ENCODE data around the gene ENOX2. TPM values are rescaled to one million over a fixed set of nuclear protein-coding genes. Genes with fewer than 3 reads are reported as not detected.
"Not testable (repeated sequence)": the region's sequence is repeated elsewhere in the genome, so short reads cannot be mapped to it uniquely, and the experiment has no call there.

ENOX2 gene
- polyA plus RNA-seq, 1 donor (not counting 4 experiments of a cell fraction or from before 2014, with no cell fraction given): 24.5 TPM

DNA sequence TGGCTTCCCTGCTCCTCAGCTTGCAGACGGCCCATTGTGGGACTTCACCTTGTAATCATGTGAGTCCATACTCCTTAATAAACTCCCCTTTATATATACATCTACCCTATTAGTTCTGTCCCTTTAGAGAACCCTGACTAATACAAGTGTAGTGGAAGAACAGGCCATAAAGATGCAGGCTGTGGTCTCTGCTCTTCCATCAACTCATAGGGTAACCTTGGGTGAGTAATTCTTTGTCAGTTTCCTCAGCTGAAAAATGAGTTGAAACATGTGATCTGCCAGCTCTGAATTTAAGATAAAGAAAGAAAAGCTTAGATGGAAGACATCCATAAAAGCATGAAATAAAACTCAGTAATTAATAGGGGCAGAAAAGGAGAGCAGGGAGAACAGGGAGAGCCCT, 103.6 kb downstream of the ENOX2 start:
- no peaks in the 10 kb centered on the region for H4K20me1 ChIP-seq (ENCODE audit: control insufficient read depth, extremely low read depth, insufficient read depth, low read length)
- peaks cover 0 to 2% of the 10 kb centered on the region in 2 experiments for H3K36me3 ChIP-seq (ENCODE audit: control insufficient read depth in 2 of 2, extremely low read depth in 1 of 2, insufficient read depth in 2 of 2, low read length in 2 of 2)
- H3K9me1 ChIP-seq (ENCODE audit: control insufficient read depth, extremely low read depth, insufficient read depth, low read length): no peaks in the 10 kb centered on the region
- no peak overlapping the region for H3K4me3 ChIP-seq (ENCODE audit: control insufficient read depth in 2 of 3, extremely low read depth in 1 of 3, insufficient read depth in 2 of 3, low read depth in 1 of 3, low read length in 3 of 3)
- DNase-seq (ENCODE audit: low read depth, low spot score) (no peak), FAIRE-seq (no peak)
- no peak overlapping the region for H2AFZ ChIP-seq (ENCODE audit: control insufficient read depth, low read length)
- no peaks in the 10 kb centered on the region for H3K27me3 ChIP-seq (ENCODE audit: control insufficient read depth, extremely low read depth, insufficient read depth, low read length)
- TF ChIP-seq EZH2 (IDR thresholded peaks at IDR 0.05; ENCODE audit: low read length): no peak
- dilution Hi-C loops (cut with MboI; ENCODE audit: extremely low pct_ligation_motif_present, low sequenced_read_pairs): no loop called here
- H3K27ac ChIP-seq (ENCODE audit: control insufficient read depth, insufficient read depth, low read length): no peak overlapping the region
- peaks cover 5% of the 10 kb centered on the region for H3K4me1 ChIP-seq (ENCODE audit: control insufficient read depth, extremely low read depth, insufficient read depth, low read length)
- no peaks in the 10 kb centered on the region for H3K79me2 ChIP-seq (ENCODE audit: control insufficient read depth, insufficient read depth, low read length)
- no peak overlapping the region for H3K9ac ChIP-seq (ENCODE audit: control insufficient read depth, extremely low read depth, insufficient read depth, low read length)
- H3K9me3 ChIP-seq (ENCODE audit: control insufficient read depth, low read depth, low read length): no peaks in the 10 kb centered on the region
- H3K4me2 ChIP-seq (ENCODE audit: control insufficient read depth, extremely low read depth, insufficient read depth, low read depth, low read length): peak overlapping the region; percentile 25

DNA sequence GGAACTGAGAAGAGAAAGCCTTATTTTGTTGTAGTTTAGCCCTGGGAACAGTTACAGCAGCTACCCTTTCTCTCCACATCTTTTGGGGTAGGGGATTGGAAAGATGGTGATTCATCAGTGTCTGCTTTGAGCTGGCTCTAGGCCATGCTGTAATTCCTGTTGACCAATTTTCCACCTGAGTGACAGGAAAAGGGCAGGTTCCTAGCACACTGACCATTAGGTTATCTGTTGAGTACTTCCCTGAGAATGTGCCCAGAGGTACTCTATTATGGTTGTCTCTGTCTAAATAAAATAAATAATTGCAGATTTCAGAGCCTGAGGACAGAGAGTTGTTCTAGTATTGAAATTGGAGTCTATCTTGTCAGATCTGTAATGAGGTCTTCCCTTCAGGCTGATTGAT, 109.0 kb downstream of the ENOX2 start:
- H3K27me3 ChIP-seq (ENCODE audit: control insufficient read depth, extremely low read depth, insufficient read depth, low read length): no peaks in the 10 kb centered on the region
- dilution Hi-C loops (cut with MboI; ENCODE audit: extremely low pct_ligation_motif_present, low sequenced_read_pairs): no loop called here
- H3K79me2 ChIP-seq (ENCODE audit: control insufficient read depth, insufficient read depth, low read length): no peaks in the 10 kb centered on the region
- FAIRE-seq (no peak), DNase-seq (ENCODE audit: low read depth, low spot score) (no peak)
- no peaks in the 10 kb centered on the region for H4K20me1 ChIP-seq (ENCODE audit: control insufficient read depth, extremely low read depth, insufficient read depth, low read length)
- no peak overlapping the region for H3K27ac ChIP-seq (ENCODE audit: control insufficient read depth, insufficient read depth, low read length)
- no peak overlapping the region for H2AFZ ChIP-seq (ENCODE audit: control insufficient read depth, low read length)
- TF ChIP-seq EZH2 (IDR thresholded peaks at IDR 0.05; ENCODE audit: low read length): no peak
- TF ChIP-seq, protein P1, sequence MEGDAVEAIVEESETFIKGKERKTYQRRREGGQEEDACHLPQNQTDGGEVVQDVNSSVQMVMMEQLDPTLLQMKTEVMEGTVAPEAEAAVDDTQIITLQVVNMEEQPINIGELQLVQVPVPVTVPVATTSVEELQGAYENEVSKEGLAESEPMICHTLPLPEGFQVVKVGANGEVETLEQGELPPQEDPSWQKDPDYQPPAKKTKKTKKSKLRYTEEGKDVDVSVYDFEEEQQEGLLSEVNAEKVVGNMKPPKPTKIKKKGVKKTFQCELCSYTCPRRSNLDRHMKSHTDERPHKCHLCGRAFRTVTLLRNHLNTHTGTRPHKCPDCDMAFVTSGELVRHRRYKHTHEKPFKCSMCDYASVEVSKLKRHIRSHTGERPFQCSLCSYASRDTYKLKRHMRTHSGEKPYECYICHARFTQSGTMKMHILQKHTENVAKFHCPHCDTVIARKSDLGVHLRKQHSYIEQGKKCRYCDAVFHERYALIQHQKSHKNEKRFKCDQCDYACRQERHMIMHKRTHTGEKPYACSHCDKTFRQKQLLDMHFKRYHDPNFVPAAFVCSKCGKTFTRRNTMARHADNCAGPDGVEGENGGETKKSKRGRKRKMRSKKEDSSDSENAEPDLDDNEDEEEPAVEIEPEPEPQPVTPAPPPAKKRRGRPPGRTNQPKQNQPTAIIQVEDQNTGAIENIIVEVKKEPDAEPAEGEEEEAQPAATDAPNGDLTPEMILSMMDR (optimal IDR thresholded peaks at IDR 0.05 in 1 of 3, IDR thresholded peaks at IDR 0.05 in 1 of 3, conservative IDR thresholded peaks at IDR 0.05 in 1 of 3; ENCODE audit: extremely low read depth in 1 of 3, insufficient read depth in 2 of 3, low read length in 3 of 3): no peak
- H3K4me1 ChIP-seq (ENCODE audit: control insufficient read depth, extremely low read depth, insufficient read depth, low read length): no peaks in the 10 kb centered on the region
- no peak overlapping the region for H3K4me3 ChIP-seq (ENCODE audit: control insufficient read depth in 2 of 3, extremely low read depth in 1 of 3, insufficient read depth in 2 of 3, low read depth in 1 of 3, low read length in 3 of 3)
- H3K9ac ChIP-seq (ENCODE audit: control insufficient read depth, extremely low read depth, insufficient read depth, low read length): no peak overlapping the region
- H3K4me2 ChIP-seq (ENCODE audit: control insufficient read depth, extremely low read depth, insufficient read depth, low read depth, low read length): no peak overlapping the region
- peaks cover 0 to 2% of the 10 kb centered on the region in 2 experiments for H3K36me3 ChIP-seq (ENCODE audit: control insufficient read depth in 2 of 2, extremely low read depth in 1 of 2, insufficient read depth in 2 of 2, low read length in 2 of 2)
- no peaks in the 10 kb centered on the region for H3K9me1 ChIP-seq (ENCODE audit: control insufficient read depth, extremely low read depth, insufficient read depth, low read length)
- no peaks in the 10 kb centered on the region for H3K9me3 ChIP-seq (ENCODE audit: control insufficient read depth, low read depth, low read length)

DNA sequence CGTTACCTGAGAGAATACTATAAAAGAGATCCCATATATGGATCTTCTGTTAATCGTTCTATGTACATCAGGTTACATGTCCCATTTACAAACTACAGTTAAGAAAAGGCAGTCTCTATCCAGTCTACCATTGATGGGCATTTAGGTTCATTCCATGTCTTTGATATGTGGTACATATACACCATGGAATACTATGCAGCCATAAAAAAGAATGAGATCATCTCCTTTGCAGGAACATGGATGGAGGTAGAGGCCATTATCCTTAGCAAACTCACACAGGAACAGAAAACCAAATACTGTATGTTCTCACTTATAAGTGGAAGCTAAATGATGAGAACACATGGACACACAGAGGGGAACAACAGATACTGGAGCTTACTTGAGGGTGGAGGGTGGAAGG, 111.1 kb downstream of the ENOX2 start:
- H3K9me1 ChIP-seq (ENCODE audit: control insufficient read depth, extremely low read depth, insufficient read depth, low read length); H3K4me1 ChIP-seq (ENCODE audit: control insufficient read depth, extremely low read depth, insufficient read depth, low read length); H3K4me2 ChIP-seq (ENCODE audit: control insufficient read depth, extremely low read depth, insufficient read depth, low read depth, low read length); dilution Hi-C loops (cut with MboI; ENCODE audit: extremely low pct_ligation_motif_present, low sequenced_read_pairs); DNase-seq (ENCODE audit: low read depth, low spot score); H3K27me3 ChIP-seq (ENCODE audit: control insufficient read depth, extremely low read depth, insufficient read depth, low read length); H3K36me3 ChIP-seq (ENCODE audit: control insufficient read depth in 2 of 2, extremely low read depth in 1 of 2, insufficient read depth in 2 of 2, low read length in 2 of 2); H3K9me3 ChIP-seq (ENCODE audit: control insufficient read depth, low read depth, low read length); H4K20me1 ChIP-seq (ENCODE audit: control insufficient read depth, extremely low read depth, insufficient read depth, low read length); H2AFZ ChIP-seq (ENCODE audit: control insufficient read depth, low read length); H3K79me2 ChIP-seq (ENCODE audit: control insufficient read depth, insufficient read depth, low read length); H3K9ac ChIP-seq (ENCODE audit: control insufficient read depth, extremely low read depth, insufficient read depth, low read length); FAIRE-seq; H3K4me3 ChIP-seq (ENCODE audit: control insufficient read depth in 2 of 3, extremely low read depth in 1 of 3, insufficient read depth in 2 of 3, low read depth in 1 of 3, low read length in 3 of 3); H3K27ac ChIP-seq (ENCODE audit: control insufficient read depth, insufficient read depth, low read length): not testable (repeated sequence)
